Activated T-cell treated with anti-CD3 and anti-CD28 coated beads, Interleukin-2, amount 50 U/mL, for 48 hours (primary cell): ENCODE data around the gene KIRREL3.
"Not testable (repeated sequence)": the region's sequence is repeated elsewhere in the genome, so short reads cannot be mapped to it uniquely, and the experiment has no call there.

Source experiments
- DNase-seq, 2 experiments: peaks; one replicate each; pipeline ENCODE4 v3.0.0-alpha.2; 2020

The KIRREL3 gene

DNA sequence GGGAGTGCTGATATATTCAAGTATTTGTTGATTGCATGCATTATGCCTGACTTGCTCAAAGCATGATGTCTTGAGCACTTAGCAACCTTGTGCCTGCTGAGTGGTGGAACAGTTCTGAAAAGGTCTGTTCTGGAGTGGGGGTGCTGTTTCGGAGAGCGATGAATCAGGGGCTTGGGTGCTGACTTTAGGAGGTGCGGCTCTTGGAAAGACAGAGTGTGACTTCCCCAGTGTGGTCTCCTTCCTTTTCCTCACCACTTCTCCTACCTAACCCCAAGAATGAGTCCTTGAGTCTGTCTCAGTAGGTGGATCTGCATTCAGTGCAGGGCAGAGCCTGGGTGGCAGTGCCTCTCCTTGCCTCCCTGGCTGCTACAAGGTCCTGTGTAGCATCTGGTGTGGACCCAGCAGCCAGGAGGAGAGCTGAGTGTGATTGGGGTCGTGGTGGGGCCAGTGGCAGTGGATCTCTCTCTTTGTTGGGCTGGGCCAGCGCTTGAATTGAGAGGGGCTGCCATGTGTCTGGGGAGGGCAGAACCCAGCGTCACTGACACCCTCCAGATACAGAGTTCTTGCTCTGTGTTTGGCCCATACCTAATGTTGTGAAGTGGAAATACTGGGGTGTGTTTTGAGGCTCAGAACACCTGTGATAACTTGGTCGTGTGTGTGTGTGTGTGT is 609.1 kb downstream of the KIRREL3 start:
- no peak for DNase-seq

DNA sequence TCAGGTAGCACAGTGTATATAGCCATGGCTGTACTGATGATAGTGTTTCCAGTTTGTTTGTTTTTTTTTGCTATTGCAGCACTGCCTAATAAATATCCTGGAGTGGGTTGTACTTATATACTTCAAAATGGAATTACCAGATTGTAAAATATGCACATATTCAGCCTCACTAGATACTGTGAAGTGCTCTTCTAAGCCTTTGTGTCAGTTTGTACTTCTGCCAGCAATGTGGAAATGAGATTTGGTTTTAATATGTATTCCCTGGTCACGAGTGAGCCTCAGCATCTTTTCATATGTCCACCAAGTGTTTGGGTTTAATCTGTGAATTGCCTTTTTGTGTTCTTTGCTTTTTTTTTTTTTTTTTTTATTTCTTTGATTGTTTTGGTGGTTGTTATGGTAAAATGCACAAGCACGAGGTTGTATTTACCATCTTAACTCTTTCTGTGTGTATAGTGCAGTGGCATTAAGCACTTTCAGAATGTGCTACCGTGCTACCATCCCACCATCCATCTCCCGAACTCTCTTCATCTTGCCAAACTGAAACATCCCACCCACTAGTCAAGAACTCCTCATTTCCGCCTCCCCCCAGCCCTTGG is 610.2 kb downstream of the KIRREL3 start:
- no peak for DNase-seq

DNA sequence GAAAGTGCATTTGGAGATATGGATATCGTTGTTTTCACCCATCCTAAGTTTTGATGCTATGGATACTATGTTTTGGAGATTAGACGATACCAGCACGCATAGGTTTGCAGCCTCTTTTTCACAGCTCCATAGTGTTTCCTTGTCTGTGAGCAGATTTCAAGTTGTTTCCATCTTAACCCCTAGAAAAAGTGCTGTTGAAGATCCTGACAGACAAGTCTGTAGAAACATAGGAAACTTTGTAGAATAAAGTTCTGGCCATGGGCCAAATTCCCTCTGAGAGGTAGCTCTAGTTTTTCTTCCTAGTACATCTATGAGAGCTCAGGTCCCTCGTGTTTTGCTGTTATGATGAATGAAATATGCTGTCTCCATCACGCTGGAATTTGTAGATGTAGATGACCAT is 612.7 kb downstream of the KIRREL3 start:
- no peak for DNase-seq

DNA sequence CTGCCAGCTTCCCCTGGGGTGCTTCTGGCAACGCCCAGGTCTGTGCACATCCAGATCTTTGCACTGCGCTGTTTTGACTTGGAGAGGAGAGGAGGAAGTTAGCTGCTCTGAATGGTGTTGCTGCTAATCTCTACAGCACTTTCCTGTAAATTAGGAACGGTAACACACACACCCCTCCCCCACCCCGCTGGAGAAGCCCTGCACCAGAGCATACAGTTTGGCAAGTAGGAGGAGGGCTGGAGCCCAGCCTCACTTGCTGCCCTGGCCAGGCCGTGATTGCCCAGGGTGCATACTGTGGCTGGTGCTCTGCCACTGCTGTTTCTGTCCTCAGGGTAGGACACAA is 613.9 kb downstream of the KIRREL3 start:
- DNase-seq, result not testable (repeated sequence)

DNA sequence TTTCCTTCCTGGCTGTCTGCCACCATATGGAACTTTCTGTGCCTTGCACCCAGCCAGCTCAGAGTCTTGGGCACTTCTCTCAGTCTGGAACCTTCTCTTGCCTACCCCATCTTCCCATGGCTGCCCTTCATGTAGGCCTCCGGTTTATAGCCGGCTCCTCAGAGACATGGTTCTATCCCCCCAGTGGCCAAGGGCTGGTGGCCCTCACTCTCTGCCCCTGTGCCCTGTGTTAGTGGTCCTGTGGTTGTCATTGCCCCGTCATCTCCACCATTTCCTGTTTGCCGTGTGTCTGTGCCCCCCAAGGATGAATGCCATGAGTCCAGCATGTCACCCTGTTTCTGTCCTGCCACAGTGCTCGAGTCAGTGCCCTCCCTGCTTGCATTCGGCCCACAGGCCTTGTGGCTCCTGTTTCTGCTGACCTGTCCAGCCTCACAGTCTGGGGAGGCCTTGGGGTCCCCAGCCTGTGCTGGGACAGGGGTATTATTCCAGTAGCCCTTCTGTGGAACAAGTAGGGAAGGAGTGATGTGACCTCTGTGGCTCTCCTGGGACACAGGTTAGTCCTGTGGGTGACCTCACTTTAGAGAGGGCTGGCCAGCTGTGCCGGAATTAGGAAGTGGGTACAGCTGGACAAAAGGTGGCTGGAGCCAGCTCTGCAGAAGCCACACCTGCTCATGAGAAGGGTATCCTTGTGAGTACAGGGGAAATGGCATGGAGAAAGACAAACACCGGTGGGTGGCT is 614.4 kb downstream of the KIRREL3 start:
- no peak for DNase-seq

DNA sequence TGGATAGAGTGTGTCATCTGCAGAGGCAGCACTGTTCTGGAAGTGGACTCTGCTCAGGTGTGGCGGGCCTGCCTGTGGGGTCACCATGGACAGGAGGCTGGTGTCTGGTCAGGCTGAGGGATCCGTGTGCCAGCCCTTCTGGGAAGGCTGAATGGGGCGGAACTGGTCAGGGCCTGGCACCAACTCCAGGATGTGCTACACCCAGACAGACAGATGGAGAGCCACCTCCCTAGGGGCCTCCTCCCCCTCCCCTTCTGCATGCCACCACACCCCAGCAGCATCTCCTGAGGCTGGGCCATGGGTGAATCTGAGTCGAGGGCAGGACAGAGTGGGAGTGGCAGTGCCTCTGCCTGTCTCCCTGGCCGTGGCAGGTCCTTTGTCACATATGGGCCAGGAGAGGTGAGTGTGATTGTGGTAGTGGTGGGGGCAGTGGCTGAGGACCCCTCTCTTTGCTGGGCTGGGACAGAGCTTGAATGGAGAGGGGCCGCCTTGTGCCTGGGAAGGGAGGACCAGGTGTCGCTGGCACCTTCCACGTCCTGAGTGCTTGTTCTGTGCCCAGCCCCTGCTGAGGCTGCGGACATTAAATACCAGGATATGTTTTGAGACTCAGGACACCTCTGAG is 616.0 kb downstream of the KIRREL3 start:
- no peak for DNase-seq

DNA sequence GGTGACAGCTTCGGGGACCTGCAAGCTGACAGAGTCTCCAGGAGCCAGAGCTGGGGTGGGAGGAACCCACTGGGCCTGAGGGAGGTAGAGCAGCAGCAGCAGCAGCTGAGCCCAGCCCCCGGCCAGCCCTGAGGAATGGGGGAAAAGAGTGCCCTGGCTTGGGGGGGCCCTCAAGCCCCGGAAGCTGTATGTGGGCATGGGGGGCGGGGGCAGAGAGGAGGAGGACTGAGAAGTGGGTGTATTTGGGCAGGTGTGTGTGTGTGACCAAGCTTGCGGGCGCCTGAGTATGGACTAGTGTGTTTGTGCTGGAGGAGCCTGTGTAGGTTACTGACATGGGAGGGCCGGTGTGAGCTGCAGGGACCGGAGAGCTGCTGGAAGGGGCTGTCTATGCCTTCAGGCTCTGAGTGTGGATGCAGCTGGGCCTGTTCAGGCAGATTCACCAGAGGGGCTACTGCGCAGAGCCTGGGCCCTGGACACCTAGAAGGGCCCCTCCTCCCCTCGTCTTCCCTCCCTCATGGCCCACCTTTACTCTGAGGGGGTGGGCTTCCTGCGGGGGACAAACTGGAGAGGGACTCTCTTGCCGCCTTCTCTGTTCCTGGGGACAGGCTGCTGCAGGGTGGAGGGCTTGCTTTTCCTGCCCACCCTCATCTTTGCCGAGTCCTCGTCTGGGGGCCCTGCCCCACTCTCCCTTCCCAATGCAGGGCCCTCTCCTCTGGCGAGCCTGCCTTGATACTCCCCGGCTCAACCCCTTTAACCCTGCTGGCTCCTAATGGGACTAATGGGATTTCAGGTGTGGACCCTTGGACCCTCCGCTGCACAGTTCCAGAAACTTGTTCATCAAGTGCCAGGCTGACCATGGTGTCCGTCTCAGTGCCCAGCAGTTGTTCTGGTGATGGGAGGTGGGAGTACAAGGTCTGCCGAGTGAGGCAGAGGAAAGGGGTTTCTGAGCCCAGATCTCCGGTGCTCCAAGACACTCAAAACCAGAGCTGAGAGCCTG is 616.9 kb downstream of the KIRREL3 start:
- DNase-seq, result no peak

DNA sequence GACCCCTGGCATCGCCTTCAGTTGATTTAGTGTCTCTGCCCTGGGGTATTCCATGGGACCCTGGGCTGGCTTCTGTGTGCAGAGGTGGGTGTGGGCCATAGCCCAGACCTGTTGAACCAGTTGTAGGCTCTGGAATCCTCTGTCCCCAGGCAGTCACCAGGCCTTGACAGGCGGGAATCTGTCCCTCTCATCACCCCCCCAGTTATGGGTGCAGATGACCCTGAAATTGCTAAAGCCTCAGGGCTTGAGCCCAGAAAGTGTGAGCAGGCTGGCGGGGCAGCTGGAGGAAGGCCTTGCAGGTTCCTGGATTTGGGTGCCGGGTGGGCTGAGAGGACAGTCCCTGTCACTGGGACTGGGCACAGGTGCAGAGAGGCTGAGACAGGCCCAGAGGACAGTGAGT is 617.9 kb downstream of the KIRREL3 start:
- not testable (repeated sequence) for DNase-seq

DNA sequence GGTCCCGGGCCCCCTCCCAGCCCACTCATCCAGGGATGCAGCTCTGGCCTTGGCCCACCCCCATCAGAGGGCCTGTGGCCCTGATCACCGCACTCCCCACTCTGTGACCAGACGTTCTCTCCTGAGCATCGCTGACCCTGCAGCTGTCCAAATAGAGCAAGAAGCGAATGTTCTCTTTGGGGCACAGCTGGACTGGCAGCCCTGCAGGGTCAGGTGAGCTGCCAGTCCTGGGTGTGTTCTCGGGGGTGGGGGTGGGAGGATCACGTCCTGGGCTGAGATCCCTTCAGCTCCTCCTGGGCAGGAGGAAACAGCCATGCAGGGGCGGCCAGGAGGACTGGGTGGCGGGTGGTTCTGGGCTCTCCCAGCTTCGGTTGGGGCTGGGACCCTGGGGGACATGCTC is 618.6 kb downstream of the KIRREL3 start:
- DNase-seq, result not testable (repeated sequence)

DNA sequence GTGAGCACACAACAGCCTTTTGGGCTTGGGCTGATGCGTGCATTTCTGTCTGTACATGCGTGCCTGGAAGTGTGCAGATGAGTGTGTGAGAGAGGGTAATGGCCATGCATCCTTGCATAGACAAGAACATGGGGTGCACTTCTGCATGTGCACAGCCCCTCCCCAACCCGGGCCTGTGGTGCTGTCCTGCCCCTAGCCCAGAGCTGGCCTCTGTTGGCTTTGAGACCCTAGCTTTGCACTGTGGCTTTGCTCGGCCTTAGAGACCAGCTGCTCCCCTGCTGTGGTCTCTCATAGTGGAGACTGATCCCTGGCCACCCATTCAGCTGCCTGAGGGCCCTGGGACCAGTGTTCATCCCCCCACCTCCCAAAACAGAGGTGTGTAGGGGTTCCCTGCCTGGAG is 619.7 kb downstream of the KIRREL3 start:
- DNase-seq, result no peak

DNA sequence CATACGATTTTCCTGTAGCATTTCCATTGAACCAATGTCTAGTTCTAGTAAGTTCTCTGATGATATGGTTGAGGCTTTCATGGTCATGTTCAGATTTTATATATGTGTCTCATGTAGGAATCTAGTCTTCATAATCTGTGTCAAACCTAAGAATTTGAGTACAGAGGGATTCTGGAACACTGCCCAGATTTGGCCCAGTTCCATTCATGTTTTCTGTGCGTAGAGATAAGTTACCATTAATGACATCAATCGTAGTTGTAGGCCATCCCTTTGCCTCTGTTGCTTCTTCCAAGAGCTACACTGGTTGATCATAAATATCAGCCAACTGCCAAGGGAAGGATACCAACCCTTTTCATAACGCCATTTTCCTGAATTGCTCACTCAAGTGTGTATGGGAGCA is 621.8 kb downstream of the KIRREL3 start:
- no peak for DNase-seq

DNA sequence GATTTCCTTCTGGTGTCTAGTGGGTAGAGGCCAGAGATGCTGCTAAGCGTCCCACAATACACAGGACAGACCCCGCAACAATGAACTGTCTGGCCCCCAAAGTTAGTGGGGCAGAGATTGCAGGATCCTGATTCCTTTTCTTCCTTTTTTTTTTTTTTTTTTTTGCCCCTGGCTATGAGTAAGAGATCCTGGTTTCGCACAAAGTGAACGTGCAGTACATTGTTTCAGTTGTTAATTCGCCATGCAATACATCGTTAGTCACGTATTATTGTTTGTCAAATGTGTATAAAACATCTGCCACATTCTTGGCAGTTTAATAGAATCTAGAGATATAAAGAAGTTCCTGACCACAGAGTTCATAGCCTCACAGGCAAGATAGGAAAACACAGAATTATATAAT is 624.8 kb downstream of the KIRREL3 start:
- DNase-seq, result no peak

DNA sequence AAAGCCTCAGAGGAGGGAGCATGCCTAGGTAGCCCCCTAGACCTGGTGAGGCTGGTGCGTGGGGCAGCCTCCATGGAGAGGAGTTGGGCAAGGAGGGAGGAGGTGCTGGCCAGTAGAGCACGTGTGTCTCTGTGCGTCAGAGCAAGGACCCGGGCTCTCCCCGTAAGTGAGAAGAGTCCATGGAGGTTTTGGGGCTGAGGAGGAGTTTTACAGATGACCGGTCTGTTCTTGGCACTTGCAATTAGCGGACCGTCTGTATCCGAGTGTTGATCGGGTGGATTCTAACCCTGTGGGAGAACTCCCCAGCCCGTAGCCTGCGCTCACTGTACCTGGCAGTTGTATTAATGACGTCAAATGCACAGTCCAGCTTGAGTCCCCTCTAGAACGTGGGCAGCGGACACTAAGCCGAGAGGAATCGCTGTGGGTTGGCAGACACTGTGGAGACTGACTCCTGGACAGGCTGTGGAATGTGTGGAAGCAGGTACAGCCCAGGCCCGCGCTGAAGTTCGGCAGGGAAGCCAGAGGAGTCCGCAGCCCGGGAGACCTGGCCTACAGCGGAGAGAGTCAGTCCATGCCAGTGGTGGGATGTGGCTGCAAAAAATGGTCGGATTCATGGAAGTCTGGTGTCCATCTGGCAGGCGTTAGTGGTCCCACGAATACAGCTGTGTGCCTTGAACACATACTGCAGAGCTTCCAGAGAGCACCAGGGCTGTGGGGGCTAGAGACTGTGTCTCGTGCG is 625.8 kb downstream of the KIRREL3 start:
- not testable (repeated sequence) for DNase-seq

DNA sequence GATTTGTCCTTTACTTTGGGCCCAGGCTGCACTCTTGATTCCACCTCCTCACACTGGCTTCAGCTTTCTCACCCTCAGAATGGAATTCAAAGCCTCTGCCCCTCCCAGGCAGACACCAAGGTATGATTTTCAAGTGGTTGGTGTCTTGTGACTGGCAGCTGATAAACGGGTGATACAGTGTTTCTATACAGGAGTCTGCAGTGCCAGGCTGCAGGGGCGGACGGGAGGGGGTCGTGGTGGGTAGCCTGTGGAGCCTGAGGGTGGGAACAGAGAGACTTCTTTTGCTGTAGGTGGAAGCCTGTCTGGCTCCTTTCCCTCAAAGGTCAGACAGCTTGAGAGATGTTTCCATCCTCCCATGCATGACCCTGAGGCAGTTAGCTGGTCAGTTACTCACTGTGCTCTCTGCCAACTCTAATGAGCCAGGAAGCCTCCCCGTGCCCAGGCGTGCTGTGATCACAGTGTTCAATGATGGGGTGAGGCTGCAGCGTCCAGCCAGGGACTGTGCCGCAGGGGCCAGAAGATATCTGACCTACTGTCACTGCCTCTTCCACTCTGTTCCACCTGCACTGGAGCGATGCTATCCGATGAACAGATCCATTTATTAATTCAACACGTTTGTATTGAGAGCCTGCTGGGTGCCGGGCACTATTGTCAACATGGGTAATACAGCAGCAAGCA is 627.0 kb downstream of the KIRREL3 start:
- DNase-seq, result not testable (repeated sequence)
